Fibroblast of mammary gland (primary cell): ENCODE measurements around the gene HHIPL1.

ENCODE experiments used
- DNase-seq: peaks from one replicate; pipeline ENCODE4 v3.0.0-alpha.2; 2010; ENCODE audit warnings: low read depth
- H3K4me3 ChIP-seq: 2 replicates; pipeline ENCODE4 v1.5.1; 2011; ENCODE audit warnings: low read depth, mild to moderate bottlenecking, low read length, moderate library complexity; ENCODE audit not compliant: control insufficient read depth
- CTCF ChIP-seq: conservative IDR thresholded peaks from 2 replicates; pipeline ENCODE4 v1.5.1; 2011; ENCODE audit warnings: low read depth, low read length, inconsistent platforms; ENCODE audit not compliant: control insufficient read depth, insufficient read depth

The HHIPL1 gene

GRCh38 chr14:99708449-99708848, 63.5 kb downstream of the HHIPL1 start:
- TF ChIP-seq CTCF: no peak
- no peak overlapping the region for H3K4me3 ChIP-seq
- no peak for DNase-seq

- no peak overlapping the region for H3K4me3 ChIP-seq
- no peak for DNase-seq
- TF ChIP-seq CTCF: no peak
These were observed 69.0 kb downstream of the HHIPL1 start for GRCh38 chr14:99713972-99714371.

GRCh38 chr14:99715266-99716000, 70.5 kb downstream of the HHIPL1 start:
- H3K4me3 ChIP-seq: no peak overlapping the region
- DNase-seq: no peak
- TF ChIP-seq CTCF: no peak

- TF ChIP-seq CTCF: no peak
- DNase-seq: no peak
- H3K4me3 ChIP-seq: no peak overlapping the region
These were observed 71.3 kb downstream of the HHIPL1 start for GRCh38 chr14:99716091-99716849.

- no peak for TF ChIP-seq CTCF
- H3K4me3 ChIP-seq: no peak overlapping the region
- no peak for DNase-seq
These were observed 72.1 kb downstream of the HHIPL1 start for GRCh38 chr14:99716850-99717681.

- H3K4me3 ChIP-seq: no peak overlapping the region
- no peak for DNase-seq
- TF ChIP-seq CTCF: no peak
These were observed 72.7 kb downstream of the HHIPL1 start for GRCh38 chr14:99717682-99718013.
